ENCODE data around the gene GALNTL6. TPM values are rescaled to one million over a fixed set of nuclear protein-coding genes. Genes with fewer than 3 reads are reported as not detected.

GALNTL6 gene
- total RNA-seq, 2 donors from 2014 or later = 0.19 to 0.20 TPM

- no peak for DNase-seq
- H3K4me3 ChIP-seq = no peak overlapping the region
Measured at GRCh38 chr4:172938072-172938829, 1125.0 kb downstream of the GALNTL6 start.

GRCh38 chr4:172938870-172939269, 1125.7 kb downstream of the GALNTL6 start:
- Histone ChIP-seq H3K4me1 (no peaks in the 10 kb centered on the region), H3K9ac (ENCODE audit: low read depth in 2 of 2, low read length in 2 of 2) (no peak overlapping the region), H3K9me3 (no peaks in the 10 kb centered on the region), H3K36me3 (no peaks in the 10 kb centered on the region), H3K27me3 (no peaks in the 10 kb centered on the region), H3K4me3 (no peak overlapping the region), H3K27ac (no peak overlapping the region)
- no peak for TF ChIP-seq CTCF (IDR thresholded peaks at IDR 0.05)
- intact Hi-C loops (cut with DNase I) = no loop called here
- DNase-seq = no peak

More at GRCh38 chr4:172938072-172938829, 1125.0 kb downstream of the GALNTL6 start:
- Histone ChIP-seq H3K9ac (ENCODE audit: low read depth in 2 of 2, low read length in 2 of 2) (no peak overlapping the region), H3K27me3 (no peaks in the 10 kb centered on the region), H3K9me3 (no peaks in the 10 kb centered on the region), H3K27ac (no peak overlapping the region), H3K4me1 (no peaks in the 10 kb centered on the region), H3K36me3 (no peaks in the 10 kb centered on the region)
- intact Hi-C loops (cut with DNase I) = no loop called here
- TF ChIP-seq CTCF (IDR thresholded peaks at IDR 0.05) = no peak

- H3K27me3 ChIP-seq = no peaks in the 10 kb centered on the region
- H3K9ac ChIP-seq (ENCODE audit: low read depth in 2 of 2, low read length in 2 of 2) = no peak overlapping the region
- H3K9me3 ChIP-seq = no peaks in the 10 kb centered on the region
- no peaks in the 10 kb centered on the region for H3K4me1 ChIP-seq
- no peak for DNase-seq
- H3K36me3 ChIP-seq = no peaks in the 10 kb centered on the region
- intact Hi-C loops (cut with DNase I) = no loop called here
- TF ChIP-seq CTCF (IDR thresholded peaks at IDR 0.05) = no peak
- no peak overlapping the region for H3K27ac ChIP-seq
- H3K4me3 ChIP-seq = no peak overlapping the region
Measured at GRCh38 chr4:172942840-172943239, 1129.6 kb downstream of the GALNTL6 start.

GRCh38 chr4:172945611-172946010, 1132.4 kb downstream of the GALNTL6 start:
- Histone ChIP-seq H3K9ac (ENCODE audit: low read depth in 2 of 2, low read length in 2 of 2) (no peak overlapping the region), H3K9me3 (no peaks in the 10 kb centered on the region), H3K27me3 (no peaks in the 10 kb centered on the region), H3K36me3 (no peaks in the 10 kb centered on the region), H3K27ac (no peak overlapping the region), H3K4me1 (no peaks in the 10 kb centered on the region), H3K4me3 (no peak overlapping the region)
- TF ChIP-seq CTCF (IDR thresholded peaks at IDR 0.05) = no peak
- intact Hi-C loops (cut with DNase I) = no loop called here
- no peak for DNase-seq

DNA sequence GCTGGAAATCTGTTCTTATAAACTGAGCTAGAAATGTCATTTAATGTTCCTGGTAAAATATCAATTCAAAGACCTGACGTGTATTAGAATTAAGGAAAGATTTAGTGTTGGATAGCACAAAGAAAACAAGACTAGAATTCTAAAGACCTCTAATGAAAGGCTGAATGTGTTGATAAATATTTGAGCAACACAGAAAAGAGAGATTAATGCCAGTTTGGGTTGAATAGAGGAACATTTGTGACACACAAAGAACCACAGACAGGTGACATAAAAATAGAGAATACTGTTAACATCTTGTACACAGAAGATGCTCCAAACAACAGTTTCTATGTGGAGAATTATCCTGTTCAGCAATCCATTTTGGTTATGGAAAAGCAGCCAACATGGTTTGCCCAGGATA, 1133.3 kb downstream of the GALNTL6 start:
- DNase-seq = no peak
- no peak for TF ChIP-seq CTCF (IDR thresholded peaks at IDR 0.05)
- Histone ChIP-seq H3K36me3 (no peaks in the 10 kb centered on the region), H3K4me3 (no peak overlapping the region), H3K9ac (ENCODE audit: low read depth in 2 of 2, low read length in 2 of 2) (no peak overlapping the region), H3K27ac (no peak overlapping the region), H3K9me3 (no peaks in the 10 kb centered on the region), H3K4me1 (no peaks in the 10 kb centered on the region), H3K27me3 (no peaks in the 10 kb centered on the region)
- intact Hi-C loops (cut with DNase I) = no loop called here
